K562 (cell line): Measurements from ENCODE around the gene IL1RN. TPM values are rescaled to one million over a fixed set of nuclear protein-coding genes. Genes with fewer than 3 reads are reported as not detected.

Source experiments
- ATAC-seq: fragments of 200-7000 bp; cut with Tn5 transposase; 3 replicates; pipeline ENCODE4 v1.9.1; 2020; ENCODE audit warnings: moderate library complexity
- BruUV-seq: library from RNA; stranded (reverse); fragments of 400-500 nt; replicated peaks from 2 replicates; lab custom pipeline; 2021; lab: Mats Ljungman, UMichigan
- CTCF ChIA-PET: fragments of 300-600 bp; formaldehyde crosslinking; extraction: SDS; loops from one replicate; lab custom pipeline; 2021; ENCODE audit warnings: low intra/inter-chr PET ratio; lab: Yijun Ruan, JAX
- POLR2A ChIA-PET: fragments of 300-600, 350-650 bp; sonication (Branson Sonifier 250); formaldehyde crosslinking; extraction: SDS; loops from one replicate; lab custom pipeline; 2021; ENCODE audit warnings: antibody characterized with exemption, inconsistent platforms; lab: Yijun Ruan, JAX
- DNase-seq, 4 experiments: peaks; one replicate each; pipeline versions ENCODE4 v3.0.0 to v3.0.0-alpha.2; 2011 to 2018; ENCODE audit warnings: low spot score in 3 of 4, mixed read lengths in 3 of 4; ENCODE audit errors: extremely low read depth in 1 of 4
- FAIRE-seq: peaks from 2 replicates; lab custom pipeline; 2011; peaks lifted over from hg19 to GRCh38; lab: Jason Lieb, UNC
- H2AFZ ChIP-seq: 2 replicates; pipeline ENCODE4 v1.6.0; 2011; ENCODE audit warnings: low read depth, low read length, control low read depth, inconsistent platforms
- H3K27ac ChIP-seq: fragments of 200-600 bp; 3 replicates; pipeline ENCODE4 v1.8.0; 2011; ENCODE audit warnings: low read depth, mild to moderate bottlenecking, control low read depth, inconsistent platforms, low read length, moderate library complexity, mixed read lengths; ENCODE audit errors: extremely low read depth
- H3K27me3 ChIP-seq, 2 experiments: fragments of 300-600 bp in 1 of 2; 2 replicates in 1 of 2; 3 replicates in 1 of 2; pipeline versions ENCODE4 v1.6.0 to v1.8.0; 2011; ENCODE audit warnings: inconsistent platforms in 2 of 2, low read length in 2 of 2, mild to moderate bottlenecking in 1 of 2, mixed read lengths in 1 of 2, moderate library complexity in 1 of 2; ENCODE audit not compliant: control insufficient read depth in 2 of 2, insufficient read depth in 2 of 2
- H3K36me3 ChIP-seq: fragments of 300-600 bp; 3 replicates; pipeline ENCODE4 v1.8.0; 2011; ENCODE audit warnings: mild to moderate bottlenecking, low read length, inconsistent platforms; ENCODE audit not compliant: control insufficient read depth, insufficient read depth
- H3K4me1 ChIP-seq, 2 experiments: fragments of 200-600 bp in 1 of 2; replicated peaks in 1 of 2; 2 replicates in 1 of 2; 3 replicates in 1 of 2; pipeline versions ENCODE4 v1.5.1 to v1.8.0; 2011; ENCODE audit warnings: inconsistent platforms in 2 of 2, low read length in 2 of 2, mild to moderate bottlenecking in 1 of 2, mixed read lengths in 1 of 2, moderate library complexity in 1 of 2; ENCODE audit not compliant: control insufficient read depth in 2 of 2, insufficient read depth in 2 of 2
- H3K4me2 ChIP-seq: 2 replicates; pipeline ENCODE4 v1.6.1; 2011; ENCODE audit warnings: low read length, control low read depth, inconsistent platforms, mixed read lengths; ENCODE audit not compliant: insufficient read depth
- H3K4me3 ChIP-seq: fragments of 200-600 bp; sonication (generic), shearing (Covaris generic); 2 replicates; pipeline ENCODE4 v1.5.1; 2016; ENCODE audit warnings: control low read depth, inconsistent platforms
- H3K79me2 ChIP-seq: fragments of 200-600 bp; 3 replicates; pipeline ENCODE4 v1.8.0; 2011; ENCODE audit warnings: low read length, inconsistent platforms; ENCODE audit not compliant: control insufficient read depth, insufficient read depth
- H3K9ac ChIP-seq, 2 experiments: 2 replicates each; pipeline versions ENCODE4 v1.6.0 to v1.6.1; 2011; ENCODE audit warnings: low read depth in 2 of 2, low read length in 2 of 2, control low read depth in 1 of 2, inconsistent platforms in 1 of 2, mild to moderate bottlenecking in 1 of 2, mixed read lengths in 1 of 2; ENCODE audit not compliant: insufficient read depth in 1 of 2
- H3K9me1 ChIP-seq: one replicate; pipeline ENCODE4 v1.6.0; 2011; ENCODE audit warnings: inconsistent platforms, mild to moderate bottlenecking, low read length, moderate library complexity; ENCODE audit not compliant: control insufficient read depth, insufficient read depth
- H3K9me3 ChIP-seq: replicated peaks from 2 replicates; pipeline ENCODE4 v1.5.1; 2011; ENCODE audit warnings: low read depth, low read length, inconsistent platforms; ENCODE audit not compliant: control insufficient read depth, insufficient read depth
- H4K20me1 ChIP-seq: replicated peaks from 2 replicates; pipeline ENCODE4 v1.6.1; 2011; ENCODE audit warnings: low read length, inconsistent platforms, mixed read lengths; ENCODE audit not compliant: control insufficient read depth, insufficient read depth
- ATF7 ChIP-seq: fragments of 450-650 bp; IDR thresholded peaks from 2 replicates; pipeline ENCODE4 v1.7.1; 2014; ENCODE audit warnings: mild to moderate bottlenecking, moderate library complexity
- BCL6 ChIP-seq: fragments of 250-450 bp; sonication (Bioruptor Pico); IDR thresholded peaks from 2 replicates; pipeline ENCODE4 v1.4.0; 2020
- CEBPG ChIP-seq, 3 experiments: fragments of 200-800 bp in 1 of 3; sonication (Bioruptor generic) in 1 of 3; sonication (generic) in 1 of 3; formaldehyde crosslinking in 1 of 3; IDR thresholded peaks in 2 of 3; conservative IDR thresholded peaks in 1 of 3; 2 replicates each; pipeline versions ENCODE4 v1.6.1 to v1.8.0; 2016 to 2022; ENCODE audit warnings: missing compliant biosample characterization in 2 of 3, missing genetic modification characterization in 2 of 3, mild to moderate bottlenecking in 1 of 3, missing genetic modification reagents in 1 of 3
- EZH2 ChIP-seq: IDR thresholded peaks from 2 replicates; pipeline ENCODE4 v1.6.1; 2012; ENCODE audit warnings: low read depth, mild to moderate bottlenecking, inconsistent platforms, low read length, borderline replicate concordance
- FOS ChIP-seq: IDR thresholded peaks from 3 replicates; pipeline ENCODE4 v1.6.1; 2011; ENCODE audit not compliant: insufficient read length; ENCODE audit errors: extremely low read depth
- PHTF2 ChIP-seq: fragments of 250-450 bp; sonication (Bioruptor Pico); IDR thresholded peaks from 2 replicates; pipeline ENCODE4 v1.5.0; 2021; ENCODE audit warnings: mild to moderate bottlenecking
- TAF15 ChIP-seq: fragments of 200-400 bp; formaldehyde crosslinking; IDR thresholded peaks from 2 replicates; pipeline ENCODE4 v1.6.1; 2017; ENCODE audit warnings: mild to moderate bottlenecking, low read depth, low read length, moderate library complexity
- YY1 ChIP-seq, 3 experiments: IDR thresholded peaks; 2 replicates each; pipeline ENCODE4 v1.6.1; 2011; ENCODE audit warnings: low read length in 2 of 3, mild to moderate bottlenecking in 2 of 3, moderate library complexity in 2 of 3, borderline replicate concordance in 1 of 3, control low read depth in 1 of 3, low read depth in 1 of 3; ENCODE audit not compliant: insufficient read depth in 3 of 3, insufficient replicate concordance in 2 of 3, control insufficient read depth in 1 of 3, insufficient read length in 1 of 3; ENCODE audit errors: extremely low read depth in 1 of 3
- ZBTB9 ChIP-seq: fragments of 450-650 bp; formaldehyde crosslinking; IDR thresholded peaks from 2 replicates; pipeline ENCODE4 v1.4.0; 2020; ENCODE audit warnings: mild to moderate bottlenecking, moderate library complexity
- ZFP91 ChIP-seq: sonication (generic); formaldehyde crosslinking; IDR thresholded peaks from 2 replicates; pipeline ENCODE4 v1.8.0; 2022; ENCODE audit warnings: mild to moderate bottlenecking, missing genetic modification reagents
- ZKSCAN8 ChIP-seq: fragments of 200-800 bp; sonication (Bioruptor generic); IDR thresholded peaks from 2 replicates; pipeline ENCODE4 v1.6.1; 2016; ENCODE audit warnings: missing genetic modification characterization, missing compliant biosample characterization
- ZNF133 ChIP-seq: fragments of 250-450 bp; sonication (Bioruptor Pico); IDR thresholded peaks from 2 replicates; pipeline ENCODE4 v1.4.0; 2020; ENCODE audit warnings: mild to moderate bottlenecking
- ZNF143 ChIP-seq: sonication (generic); formaldehyde crosslinking; IDR thresholded peaks from 2 replicates; pipeline ENCODE4 v1.9.0; 2022; ENCODE audit warnings: mild to moderate bottlenecking, missing genetic modification reagents
- ZNF561 ChIP-seq: fragments of 450-650 bp; formaldehyde crosslinking; conservative IDR thresholded peaks from 2 replicates; pipeline ENCODE4 v1.4.0; 2020; ENCODE audit warnings: mild to moderate bottlenecking, moderate library complexity
- ZNF639 ChIP-seq, 2 experiments: fragments of 200-800 bp in 1 of 2; sonication (Bioruptor generic) in 1 of 2; sonication (generic) in 1 of 2; formaldehyde crosslinking in 1 of 2; IDR thresholded peaks in 1 of 2; conservative IDR thresholded peaks in 1 of 2; 2 replicates each; pipeline versions ENCODE4 v1.5.0 to v1.6.1; 2016 to 2020; ENCODE audit warnings: missing compliant biosample characterization in 1 of 2, missing genetic modification characterization in 1 of 2, missing genetic modification reagents in 1 of 2
- ZNF699 ChIP-seq: fragments of 250-450 bp; sonication (Bioruptor Pico); IDR thresholded peaks from 2 replicates; pipeline ENCODE4 v1.8.0; 2021; ENCODE audit warnings: mild to moderate bottlenecking, moderate library complexity; ENCODE audit not compliant: insufficient replicate concordance
- in situ Hi-C: fragments of 300-500 bp; cut with MboI; formaldehyde crosslinking; loops from 4 replicates; pipeline ENCODE4 v1.15.0; 2018; ENCODE audit warnings: inconsistent platforms, mixed read lengths
- intact Hi-C: fragments of 100-400 bp; cut with micrococcal nuclease; formaldehyde crosslinking; loops from 2 replicates; pipeline ENCODE4 v1.14.2; 2022
- polyA plus RNA-seq, 8 experiments: library from polyadenylated mRNA; depleted of rRNA in 4 of 8; stranded (reverse) in 5 of 8; unstranded in 3 of 8; fragments of >200 nt; fragmentation: Nextera tagmentation in 2 of 8; fragmentation: Illumina TruSeq in 1 of 8; extraction: Ambion mirVana in 2 of 8; extraction: Trizol in 1 of 8; gene quantifications; 2 replicates each; pipeline versions ENCODE4 v1.2.1 to v1.2.3, GENCODE V29; 2011 to 2014; ENCODE audit warnings: inconsistent platforms in 1 of 8, missing spikeins in 1 of 8
- total RNA-seq, 7 experiments: library from RNA; depleted of rRNA in 6 of 7; stranded (reverse); fragments of >200 nt in 6 of 7; fragmentation: Illumina TruSeq in 2 of 7; extraction: Trizol in 2 of 7; gene quantifications; 2 replicates each; pipeline versions ENCODE4 v1.2.1 to v1.2.3, GENCODE V29; 2011 to 2021; ENCODE audit warnings: low replicate concordance in 1 of 7

Gene IL1RN
- total and polyA plus RNA-seq, 9 of the 15 experiments (the other 6 are each of a cell fraction or from before 2014, with no cell fraction given): 0.13 TPM; not detected in 8

- H3K79me2 ChIP-seq: no peaks in the 10 kb centered on the region
- H3K36me3 ChIP-seq: no peaks in the 10 kb centered on the region
- no peaks in the 10 kb centered on the region for H3K9me1 ChIP-seq
- H3K9ac ChIP-seq: no peak overlapping the region
- no TSS peak for BruUV-seq
- H3K4me1 ChIP-seq: no peaks in the 10 kb centered on the region
- no peak for ATAC-seq
- POLR2A ChIA-PET: interaction anchor here (0.8 to 1.6 kb wide), 4 partner anchors 8 to 128 kb away, joined by 3 to 11 read pairs (median 3); no protein-coding TSS in a partner anchor
- DNase-seq: no peak
- peaks cover 4 to 20% of the 10 kb centered on the region in 2 experiments; a peak in 3 of 5 replicates for H3K27me3 ChIP-seq
- no peak overlapping the region for H3K4me3 ChIP-seq
- no peak overlapping the region for H2AFZ ChIP-seq
- no peak overlapping the region for H3K4me2 ChIP-seq
- peak; percentile 29 for FAIRE-seq
- H4K20me1 ChIP-seq: no peaks in the 10 kb centered on the region
- no peak overlapping the region for H3K27ac ChIP-seq
- in situ Hi-C loops (no loop called here), intact Hi-C loops (loop anchor here (10.0 kb wide), 1 partner anchor 134 kb away; no protein-coding TSS in a partner anchor)
- CTCF ChIA-PET: interaction anchor here (0.7 kb wide), 2 partner anchors 17 to 279 kb away, joined by 3 read pairs; no protein-coding TSS in a partner anchor
- no peaks in the 10 kb centered on the region for H3K9me3 ChIP-seq
- TF ChIP-seq ZNF699 (CRISPR knock-in tag) (no peak), CEBPG (CRISPR knock-in tag; IDR thresholded peaks at IDR 0.05) (no peak), CEBPG (tag; conservative IDR thresholded peaks at IDR 0.05 in 1 of 2, IDR thresholded peaks at IDR 0.05 in 1 of 2) (no peak), EZH2 (no peak), ATF7 (no peak), ZNF143 (no peak), TAF15 (no peak), ZNF561 (no peak), YY1 (IDR thresholded peaks at IDR 0.05; ENCODE audit: borderline replicate concordance in 1 of 3, control insufficient read depth in 1 of 3, extremely low read depth in 1 of 3, insufficient read depth in 3 of 3, insufficient read length in 1 of 3, insufficient replicate concordance in 2 of 3, low read depth in 1 of 3, low read length in 2 of 3) (no peak), ZNF639 (CRISPR knock-in tag; conservative IDR thresholded peaks at IDR 0.05 in 1 of 2, IDR thresholded peaks at IDR 0.05 in 1 of 2) (no peak), ZFP91 (CRISPR knock-in tag) (no peak), ZKSCAN8 (CRISPR knock-in tag) (no peak), BCL6 (CRISPR knock-in tag) (no peak), ZBTB9 (CRISPR knock-in tag) (no peak), PHTF2 (CRISPR knock-in tag) (no peak), FOS (no peak), ZNF133 (CRISPR knock-in tag) (no peak)
Observed at GRCh38 chr2:113088213-113088992, 39.0 kb upstream of the IL1RN start.
